ENCODE results near the gene KAT5.
"Not testable (repeated sequence)": the region's sequence is repeated elsewhere in the genome, so short reads cannot be mapped to it uniquely, and the experiment has no call there.

Gene KAT5

GRCh38 chr11:65708451-65708850 is 3.6 kb upstream of the KAT5 start:
- in situ Hi-C loops (cut with MboI; ENCODE audit: low sequenced_read_pairs), result no loop called here

- in situ Hi-C loops (cut with MboI; ENCODE audit: low sequenced_read_pairs), result no loop called here
These were observed 2.4 kb upstream of the KAT5 start for GRCh38 chr11:65709661-65710060.

- in situ Hi-C loops (cut with MboI; ENCODE audit: low sequenced_read_pairs), result no loop called here
These were observed 1.6 kb upstream of the KAT5 start for GRCh38 chr11:65710421-65710820.

- in situ Hi-C loops (cut with MboI; ENCODE audit: low sequenced_read_pairs), result no loop called here
These were observed 603 bp downstream of the KAT5 start for GRCh38 chr11:65712633-65713076.

- in situ Hi-C loops (cut with MboI; ENCODE audit: low sequenced_read_pairs), result no loop called here
These were observed 1.3 kb downstream of the KAT5 start for GRCh38 chr11:65713212-65713969.

GRCh38 chr11:65714433-65714832 is 2.4 kb downstream of the KAT5 start:
- in situ Hi-C loops (cut with MboI; ENCODE audit: low sequenced_read_pairs), result no loop called here

- in situ Hi-C loops (cut with MboI; ENCODE audit: low sequenced_read_pairs), result no loop called here
These were observed 4.2 kb downstream of the KAT5 start for GRCh38 chr11:65716302-65716701.

GRCh38 chr11:65716774-65717405 is 4.8 kb downstream of the KAT5 start:
- in situ Hi-C loops (cut with MboI; ENCODE audit: low sequenced_read_pairs), result no loop called here

GRCh38 chr11:65717906-65718305 is 5.9 kb downstream of the KAT5 start:
- in situ Hi-C loops (cut with MboI; ENCODE audit: low sequenced_read_pairs), result no loop called here

GRCh38 chr11:65718531-65718930 is 6.5 kb downstream of the KAT5 start:
- in situ Hi-C loops (cut with MboI; ENCODE audit: low sequenced_read_pairs), result no loop called here

- in situ Hi-C loops (cut with MboI; ENCODE audit: low sequenced_read_pairs), result no loop called here
These were observed 7.0 kb downstream of the KAT5 start for GRCh38 chr11:65718964-65719492.

GRCh38 chr11:65719871-65720210 is 7.8 kb downstream of the KAT5 start:
- in situ Hi-C loops (cut with MboI; ENCODE audit: low sequenced_read_pairs), result no loop called here

- in situ Hi-C loops (cut with MboI; ENCODE audit: low sequenced_read_pairs), result no loop called here
These were observed 8.3 kb downstream of the KAT5 start, which contains the start of gene RNASEH2C for GRCh38 chr11:65720211-65720934. Gene RNASEH2C (minus strand): TSS chr11:65720798. CDS start chr11:65720758, 40 bp downstream.

- in situ Hi-C loops (cut with MboI; ENCODE audit: low sequenced_read_pairs), result no loop called here
These were observed 10.2 kb downstream of the KAT5 start for GRCh38 chr11:65722261-65722660.

- in situ Hi-C loops (cut with MboI; ENCODE audit: low sequenced_read_pairs), result no loop called here
These were observed 14.6 kb downstream of the KAT5 start for GRCh38 chr11:65726660-65727059.

GRCh38 chr11:65727865-65728264 is 15.8 kb downstream of the KAT5 start:
- in situ Hi-C loops (cut with MboI; ENCODE audit: low sequenced_read_pairs), result no loop called here

GRCh38 chr11:65730461-65730860 is 18.4 kb downstream of the KAT5 start:
- in situ Hi-C loops (cut with MboI; ENCODE audit: low sequenced_read_pairs), result no loop called here

GRCh38 chr11:65735111-65735510 is 23.1 kb downstream of the KAT5 start:
- in situ Hi-C loops (cut with MboI; ENCODE audit: low sequenced_read_pairs), result not testable (repeated sequence)

GRCh38 chr11:65736810-65737209 is 24.8 kb downstream of the KAT5 start:
- in situ Hi-C loops (cut with MboI; ENCODE audit: low sequenced_read_pairs), result no loop called here

GRCh38 chr11:65739022-65739421 is 27.0 kb downstream of the KAT5 start:
- in situ Hi-C loops (cut with MboI; ENCODE audit: low sequenced_read_pairs), result no loop called here

- in situ Hi-C loops (cut with MboI; ENCODE audit: low sequenced_read_pairs), result no loop called here
These were observed 29.1 kb downstream of the KAT5 start for GRCh38 chr11:65741185-65741584.

- in situ Hi-C loops (cut with MboI; ENCODE audit: low sequenced_read_pairs), result no loop called here
These were observed 30.3 kb downstream of the KAT5 start for GRCh38 chr11:65742353-65742752.
